Measurements from ENCODE around the gene SDF2L1. TPM values are rescaled to one million over a fixed set of nuclear protein-coding genes. Genes with fewer than 3 reads are reported as not detected.
"Not testable (repeated sequence)": the region's sequence is repeated elsewhere in the genome, so short reads cannot be mapped to it uniquely, and the experiment has no call there.

SDF2L1 gene
- polyA plus RNA-seq (ENCODE audit: insufficient read length in 4 of 4), result 10 to 100 TPM; 12.8 to 25.2 (median 22.0) TPM

GRCh38 chr22:21641789-21642583 is at the start of gene SDF2L1:
TSS of gene SDF2L1 (plus strand) at chr22:21642302. CDS start at chr22:21642337, 35 bp downstream.
- peak; percentile 84 to 96 (median 90) for DNase-seq (ENCODE audit: low read depth in 4 of 4, low spot score in 2 of 4)

GRCh38 chr22:21592422-21592821 is 49.7 kb upstream of the SDF2L1 start:
- no peak for DNase-seq (ENCODE audit: low read depth in 4 of 4, low spot score in 2 of 4)

GRCh38 chr22:21593406-21594232 is 48.5 kb upstream of the SDF2L1 start:
- DNase-seq (ENCODE audit: low read depth in 4 of 4, low spot score in 2 of 4), result no peak

- DNase-seq (ENCODE audit: low read depth in 4 of 4, low spot score in 2 of 4), result no peak
These were observed 47.1 kb upstream of the SDF2L1 start for GRCh38 chr22:21594865-21595452.

GRCh38 chr22:21596356-21597135 is 45.6 kb upstream of the SDF2L1 start:
- DNase-seq (ENCODE audit: low read depth in 4 of 4, low spot score in 2 of 4), result not testable (repeated sequence)

- DNase-seq (ENCODE audit: low read depth in 4 of 4, low spot score in 2 of 4), result no peak
These were observed 43.8 kb upstream of the SDF2L1 start for GRCh38 chr22:21598302-21598701.

- DNase-seq (ENCODE audit: low read depth in 4 of 4, low spot score in 2 of 4), result no peak
These were observed 42.8 kb upstream of the SDF2L1 start for GRCh38 chr22:21599053-21599893.

GRCh38 chr22:21602579-21602978 is 39.5 kb upstream of the SDF2L1 start:
- no peak for DNase-seq (ENCODE audit: low read depth in 4 of 4, low spot score in 2 of 4)

- no peak for DNase-seq (ENCODE audit: low read depth in 4 of 4, low spot score in 2 of 4)
These were observed 38.1 kb upstream of the SDF2L1 start for GRCh38 chr22:21603973-21604372.

GRCh38 chr22:21605887-21606564 is 36.1 kb upstream of the SDF2L1 start:
- DNase-seq (ENCODE audit: low read depth in 4 of 4, low spot score in 2 of 4), result no peak

- no peak for DNase-seq (ENCODE audit: low read depth in 4 of 4, low spot score in 2 of 4)
These were observed 35.3 kb upstream of the SDF2L1 start for GRCh38 chr22:21606775-21607174.

- DNase-seq (ENCODE audit: low read depth in 4 of 4, low spot score in 2 of 4), result not testable (repeated sequence)
These were observed 32.4 kb upstream of the SDF2L1 start for GRCh38 chr22:21609556-21610157.

- DNase-seq (ENCODE audit: low read depth in 4 of 4, low spot score in 2 of 4), result no peak
These were observed 30.7 kb upstream of the SDF2L1 start for GRCh38 chr22:21611210-21611977.

GRCh38 chr22:21612858-21613257 is 29.2 kb upstream of the SDF2L1 start:
- DNase-seq (ENCODE audit: low read depth in 4 of 4, low spot score in 2 of 4), result no peak

- DNase-seq (ENCODE audit: low read depth in 4 of 4, low spot score in 2 of 4), result no peak
These were observed 28.4 kb upstream of the SDF2L1 start for GRCh38 chr22:21613553-21614233.

GRCh38 chr22:21615731-21616130 is 26.4 kb upstream of the SDF2L1 start:
- DNase-seq (ENCODE audit: low read depth in 4 of 4, low spot score in 2 of 4), result no peak

- DNase-seq (ENCODE audit: low read depth in 4 of 4, low spot score in 2 of 4), result not testable (repeated sequence)
These were observed 24.8 kb upstream of the SDF2L1 start for GRCh38 chr22:21617337-21617736.
